Mesothelial cell of epicardium (in vitro differentiated cells): ENCODE data around the gene EFCAB6. TPM values are rescaled to one million over a fixed set of nuclear protein-coding genes. Genes with fewer than 3 reads are reported as not detected.

Experiments used
- DNase-seq, 2 experiments: peaks; one replicate each; pipeline ENCODE4 v3.0.0; 2021; ENCODE audit warnings: low spot score in 2 of 2; ENCODE audit not compliant: unreplicated experiment in 2 of 2
- H3K27ac Mint-ChIP-seq: 2 replicates; pipeline ENCODE4 v1.8.0; 2021; ENCODE audit warnings: mixed read lengths
- H3K27me3 Mint-ChIP-seq: 2 replicates; pipeline ENCODE4 v1.8.0; 2021; ENCODE audit warnings: low read depth, mixed read lengths
- H3K36me3 Mint-ChIP-seq: 2 replicates; pipeline ENCODE4 v1.8.0; 2021; ENCODE audit warnings: mixed read lengths
- H3K4me1 Mint-ChIP-seq: 2 replicates; pipeline ENCODE4 v1.8.0; 2021; ENCODE audit warnings: mixed read lengths
- H3K4me3 Mint-ChIP-seq: 2 replicates; pipeline ENCODE4 v1.8.0; 2021; ENCODE audit warnings: mild to moderate bottlenecking, moderate library complexity, mixed read lengths
- H3K9me3 Mint-ChIP-seq: 2 replicates; pipeline ENCODE4 v1.8.0; 2021; ENCODE audit warnings: mixed read lengths
- CTCF ChIP-seq: fragments of 200-600 bp; sonication (generic); IDR thresholded peaks from one replicate; pipeline ENCODE4 v1.5.0; 2021; ENCODE audit warnings: antibody characterized with exemption; ENCODE audit not compliant: unreplicated experiment
- total RNA-seq: library from RNA; stranded (reverse); gene quantifications from 3 replicates; pipeline ENCODE4 v1.2.1, GENCODE V29; 2021

EFCAB6 gene
- total RNA-seq, 1 donor from 2014 or later = 2.6 TPM

GRCh38 chr22:43800970-43801369 is 11.1 kb downstream of the EFCAB6 start:
- Mint-ChIP-seq H3K4me1 (no peaks in the 10 kb centered on the region), H3K27ac (no peak overlapping the region), H3K36me3 (peaks cover 2% of the 10 kb centered on the region), H3K27me3 (peaks cover 49% of the 10 kb centered on the region), H3K4me3 (no peak overlapping the region), H3K9me3 (peaks cover 25% of the 10 kb centered on the region)
- DNase-seq = no peak
- no peak for TF ChIP-seq CTCF

GRCh38 chr22:43798492-43798891 is 13.6 kb downstream of the EFCAB6 start:
- H3K4me3 Mint-ChIP-seq = no peak overlapping the region
- H3K9me3 Mint-ChIP-seq = peaks cover 25% of the 10 kb centered on the region
- peaks cover 33% of the 10 kb centered on the region for H3K27me3 Mint-ChIP-seq
- no peak overlapping the region for H3K27ac Mint-ChIP-seq
- H3K36me3 Mint-ChIP-seq = peaks cover 2% of the 10 kb centered on the region
- H3K4me1 Mint-ChIP-seq = no peaks in the 10 kb centered on the region
- no peak for DNase-seq
- TF ChIP-seq CTCF = no peak

GRCh38 chr22:43796567-43796966 is 15.5 kb downstream of the EFCAB6 start:
- no peaks in the 10 kb centered on the region for H3K4me1 Mint-ChIP-seq
- TF ChIP-seq CTCF = no peak
- no peak for DNase-seq
- H3K36me3 Mint-ChIP-seq = peaks cover 2% of the 10 kb centered on the region
- no peak overlapping the region for H3K27ac Mint-ChIP-seq
- peaks cover 18% of the 10 kb centered on the region for H3K27me3 Mint-ChIP-seq
- H3K9me3 Mint-ChIP-seq = peaks cover 19% of the 10 kb centered on the region
- no peak overlapping the region for H3K4me3 Mint-ChIP-seq

GRCh38 chr22:43795320-43795719 is 16.8 kb downstream of the EFCAB6 start:
- TF ChIP-seq CTCF = no peak
- Mint-ChIP-seq H3K9me3 (peaks cover 7% of the 10 kb centered on the region), H3K36me3 (no peaks in the 10 kb centered on the region), H3K4me1 (no peaks in the 10 kb centered on the region), H3K27me3 (peaks cover 7% of the 10 kb centered on the region), H3K27ac (no peak overlapping the region), H3K4me3 (no peak overlapping the region)
- no peak for DNase-seq

- H3K9me3 Mint-ChIP-seq = peaks cover 8% of the 10 kb centered on the region
- H3K4me3 Mint-ChIP-seq = no peak overlapping the region
- no peak for TF ChIP-seq CTCF
- no peaks in the 10 kb centered on the region for H3K36me3 Mint-ChIP-seq
- DNase-seq = no peak
- H3K4me1 Mint-ChIP-seq = no peaks in the 10 kb centered on the region
- no peak overlapping the region for H3K27ac Mint-ChIP-seq
- H3K27me3 Mint-ChIP-seq = peaks cover 11% of the 10 kb centered on the region
Observed at GRCh38 chr22:43792905-43793304, 19.2 kb downstream of the EFCAB6 start.

GRCh38 chr22:43789452-43789851 is 22.7 kb downstream of the EFCAB6 start:
- Mint-ChIP-seq H3K4me1 (no peaks in the 10 kb centered on the region), H3K9me3 (peaks cover 26% of the 10 kb centered on the region), H3K36me3 (no peaks in the 10 kb centered on the region), H3K4me3 (no peak overlapping the region), H3K27me3 (peaks cover 32% of the 10 kb centered on the region), H3K27ac (no peak overlapping the region)
- no peak for TF ChIP-seq CTCF
- no peak for DNase-seq
